Activated T-helper 17 cell treated with anti-CD3 and anti-CD28 coated beads, Interleukin-2, amount 50 U/mL, for 72 hours (primary cell): ENCODE measurements around the gene SH3BP2. TPM values are rescaled to one million over a fixed set of nuclear protein-coding genes. Genes with fewer than 3 reads are reported as not detected.

Experiments used
- ATAC-seq: fragments of 150-1000 bp; cut with Tn5 transposase; replicated peaks from 2 replicates; pipeline ENCODE4 v1.10.0; 2021; ENCODE audit warnings: mild to moderate bottlenecking, moderate library complexity
- H3K27ac Mint-ChIP-seq: one replicate; pipeline ENCODE4 v1.8.0; 2022; ENCODE audit warnings: mixed read lengths
- H3K27me3 Mint-ChIP-seq: one replicate; pipeline ENCODE4 v1.8.0; 2022; ENCODE audit warnings: mixed read lengths
- H3K36me3 Mint-ChIP-seq: one replicate; pipeline ENCODE4 v1.8.0; 2022; ENCODE audit warnings: low read depth, mild to moderate bottlenecking, mixed read lengths
- H3K4me1 Mint-ChIP-seq: one replicate; pipeline ENCODE4 v1.8.0; 2022; ENCODE audit warnings: mixed read lengths
- H3K4me3 Mint-ChIP-seq: one replicate; pipeline ENCODE4 v1.8.0; 2022; ENCODE audit warnings: mild to moderate bottlenecking, mixed read lengths
- H3K9me3 Mint-ChIP-seq: one replicate; pipeline ENCODE4 v1.8.0; 2022; ENCODE audit warnings: mixed read lengths
- total RNA-seq, 2 donors: library from RNA; stranded (reverse); gene quantifications; one replicate each; pipeline ENCODE4 v1.2.3, GENCODE V29; 2022

The SH3BP2 gene
- total RNA-seq, 2 donors from 2014 or later: 83.5 to 122 TPM

DNA sequence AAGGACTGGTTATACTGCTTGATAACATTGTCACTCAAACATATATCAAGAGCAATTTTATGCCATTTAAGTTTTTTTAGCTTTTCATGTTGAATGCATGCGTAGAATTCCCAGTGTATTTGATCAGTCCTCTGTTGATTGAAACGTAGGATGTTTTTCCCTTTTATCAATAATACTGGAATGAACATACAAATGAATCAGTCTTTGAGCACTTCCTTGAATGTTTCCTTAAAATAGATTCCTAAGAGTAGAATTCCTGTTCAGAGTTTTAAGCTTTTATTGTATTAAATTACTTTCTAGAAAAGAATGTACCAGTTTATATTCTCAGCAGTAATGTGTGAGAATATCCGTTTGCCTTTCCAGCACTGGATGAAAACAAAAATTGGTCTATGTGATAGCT, 88.5 kb downstream of the SH3BP2 start:
- peaks cover 90% of the 10 kb centered on the region for H3K36me3 Mint-ChIP-seq
- no peak overlapping the region for H3K27ac Mint-ChIP-seq
- no peak for ATAC-seq
- H3K9me3 Mint-ChIP-seq: no peaks in the 10 kb centered on the region
- H3K4me3 Mint-ChIP-seq: no peak overlapping the region
- H3K27me3 Mint-ChIP-seq: no peaks in the 10 kb centered on the region
- peaks cover 25% of the 10 kb centered on the region for H3K4me1 Mint-ChIP-seq

- H3K4me3 Mint-ChIP-seq: no peak overlapping the region
- no peaks in the 10 kb centered on the region for H3K9me3 Mint-ChIP-seq
- peaks cover 91% of the 10 kb centered on the region for H3K36me3 Mint-ChIP-seq
- peaks cover 21% of the 10 kb centered on the region for H3K4me1 Mint-ChIP-seq
- no peak for ATAC-seq
- H3K27me3 Mint-ChIP-seq: no peaks in the 10 kb centered on the region
- H3K27ac Mint-ChIP-seq: no peak overlapping the region
These were observed 89.5 kb downstream of the SH3BP2 start for GRCh38 chr4:2882341-2882740.

DNA sequence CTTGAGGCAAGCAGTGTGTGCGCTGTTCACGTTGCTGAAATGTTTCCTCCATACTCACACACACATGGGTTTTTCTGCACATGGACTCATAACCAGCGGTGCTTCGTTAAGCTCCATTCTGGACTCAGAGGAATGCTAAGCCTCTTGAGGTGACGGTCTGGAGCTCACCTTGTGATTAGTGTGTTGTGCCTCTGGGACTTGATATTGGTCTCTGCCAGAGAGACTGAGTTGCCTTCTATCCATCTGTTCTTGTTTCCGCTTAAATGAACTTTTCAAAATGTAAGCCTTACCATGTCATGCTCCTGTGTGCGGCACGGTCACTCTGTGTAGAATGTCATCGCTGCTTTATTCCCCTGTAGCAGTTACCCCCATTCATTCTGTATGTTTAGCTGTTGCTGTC, 93.3 kb downstream of the SH3BP2 start:
- no peak for ATAC-seq
- Mint-ChIP-seq H3K27me3 (no peaks in the 10 kb centered on the region), H3K9me3 (no peaks in the 10 kb centered on the region), H3K27ac (peak overlapping the region; percentile 79), H3K4me3 (no peak overlapping the region), H3K36me3 (peaks cover 76% of the 10 kb centered on the region), H3K4me1 (peaks cover 9% of the 10 kb centered on the region)

GRCh38 chr4:2886622-2887021, 93.7 kb downstream of the SH3BP2 start:
- Mint-ChIP-seq H3K36me3 (peaks cover 75% of the 10 kb centered on the region), H3K27me3 (no peaks in the 10 kb centered on the region), H3K4me1 (peaks cover 9% of the 10 kb centered on the region)

GRCh38 chr4:2887343-2887742, 94.5 kb downstream of the SH3BP2 start:
- Mint-ChIP-seq H3K27ac (no peak overlapping the region), H3K4me1 (peaks cover 9% of the 10 kb centered on the region), H3K36me3 (peaks cover 75% of the 10 kb centered on the region), H3K4me3 (no peak overlapping the region), H3K27me3 (no peaks in the 10 kb centered on the region), H3K9me3 (no peaks in the 10 kb centered on the region)
- no peak for ATAC-seq

More at GRCh38 chr4:2886622-2887021, 93.7 kb downstream of the SH3BP2 start:
- H3K27ac Mint-ChIP-seq: peak overlapping the region; percentile 79
- no peaks in the 10 kb centered on the region for H3K9me3 Mint-ChIP-seq
- no peak overlapping the region for H3K4me3 Mint-ChIP-seq
- no peak for ATAC-seq

DNA sequence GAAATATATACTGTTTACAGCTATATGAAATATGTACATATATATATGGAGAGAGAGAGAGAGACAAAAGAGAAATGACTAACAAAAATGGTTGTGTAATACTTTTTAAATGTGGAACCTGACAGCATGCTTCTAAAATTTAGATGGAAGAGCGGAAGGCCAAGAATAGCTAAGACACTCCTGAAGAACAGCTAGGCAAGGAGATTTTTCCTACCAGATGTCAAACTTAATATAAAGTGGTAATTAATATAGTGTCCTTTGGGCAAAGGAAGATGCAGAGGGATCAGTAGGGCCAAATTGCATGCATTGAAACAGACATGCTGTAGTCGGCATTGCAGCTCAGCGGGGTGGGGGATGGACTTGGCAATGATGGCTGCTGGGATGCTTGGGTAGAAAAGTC, 96.0 kb downstream of the SH3BP2 start:
- peaks cover 70% of the 10 kb centered on the region for H3K36me3 Mint-ChIP-seq
- peaks cover 9% of the 10 kb centered on the region for H3K4me1 Mint-ChIP-seq
- no peak overlapping the region for H3K4me3 Mint-ChIP-seq
- no peaks in the 10 kb centered on the region for H3K27me3 Mint-ChIP-seq
- H3K9me3 Mint-ChIP-seq: no peaks in the 10 kb centered on the region
- no peak for ATAC-seq
- no peak overlapping the region for H3K27ac Mint-ChIP-seq

Other genes starting within 250 kb of the SH3BP2 start
- 100 to 1,000 TPM in 1 of 2 donors, 10 to 100 TPM in 1; 80.1 to 110 TPM for gene TNIP2, start 36.7 kb upstream of the SH3BP2 start, total RNA-seq
- gene ADD1, start 50.8 kb downstream of the SH3BP2 start, total RNA-seq: 100 to 1,000 TPM; 220 to 254 TPM
- gene NOP14, start 170.3 kb downstream of the SH3BP2 start, total RNA-seq: 10 to 100 TPM; 86.5 to 96.8 TPM
- 1 to 10 TPM; 3.2 to 5.7 TPM for gene GRK4, start 170.5 kb downstream of the SH3BP2 start, total RNA-seq